ENCODE results near the gene NFYC.

- peak; percentile 56; the same call in 1 of the 2 replicates for TF ChIP-seq GATA2 (IDR thresholded peaks at IDR 0.05; ENCODE audit: low read depth, low read length)
- TF ChIP-seq GATA3 (IDR thresholded peaks at IDR 0.05; ENCODE audit: low read depth, low read length), result no peak
Measured at GRCh38 chr1:40766017-40766416, 74.5 kb downstream of the NFYC start.

Measured in SH-SY5Y (cell line).